NCI-H1694 (cell line): ENCODE results near the gene INO80.
A peak's percentile ranks its signal among the peaks of the same experiment; 100 is the strongest.

Experiments
- DNase-seq: peaks from one replicate; lab custom pipeline; 2025; lab: John Stamatoyannopoulos, UW

INO80 gene

DNA sequence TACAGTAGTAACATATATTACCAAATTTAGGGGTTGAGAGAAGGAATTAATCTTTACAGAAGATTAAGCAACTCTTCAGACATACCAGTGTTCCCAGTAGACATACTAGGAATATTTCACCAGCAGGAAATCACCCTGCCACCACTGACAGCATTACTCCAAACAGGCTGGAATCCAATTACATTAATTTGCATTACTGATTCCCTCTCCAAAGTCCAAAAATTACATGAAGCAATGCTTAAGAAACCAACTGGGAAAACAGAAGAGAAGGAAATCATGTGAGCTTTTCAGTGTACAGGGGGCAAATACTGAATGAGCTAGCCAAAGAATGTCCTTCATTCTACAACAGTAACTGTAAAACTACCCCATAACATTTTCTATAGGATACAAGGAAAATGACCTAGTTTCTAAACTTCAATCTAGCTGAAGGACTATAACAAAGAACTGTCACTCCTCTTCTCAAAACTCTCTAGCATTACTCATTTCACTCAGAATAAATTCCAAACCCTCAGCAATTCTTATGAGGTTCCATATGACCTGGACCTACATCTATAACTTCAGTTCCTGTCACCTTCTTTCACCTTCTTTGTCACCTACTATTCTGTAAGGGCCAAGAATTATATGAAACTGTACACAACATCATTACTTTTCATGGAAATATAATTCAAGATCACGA lies 72.7 kb downstream of the INO80 start:
- no peak for DNase-seq

DNA sequence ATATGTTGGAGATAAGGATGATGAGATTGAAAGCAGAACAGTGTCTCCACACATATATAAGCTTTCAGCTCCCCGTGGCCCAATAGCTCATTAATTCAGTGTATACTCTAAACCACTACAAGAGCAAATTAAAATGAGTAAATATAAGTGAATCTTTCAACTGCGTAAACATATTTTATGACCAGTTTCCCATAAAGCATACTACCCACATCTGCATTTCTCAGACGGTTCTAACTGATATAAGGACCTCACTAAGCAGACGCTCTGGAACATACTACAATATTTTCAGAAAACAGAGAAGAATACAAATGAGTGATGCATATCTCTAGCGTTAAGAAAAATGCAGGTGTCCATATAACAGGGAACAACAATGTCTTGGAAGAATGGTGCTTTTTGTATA lies 73.2 kb downstream of the INO80 start:
- DNase-seq: no peak

GRCh38 chr15:41039121-41039520 lies 77.0 kb downstream of the INO80 start:
- DNase-seq: no peak

DNA sequence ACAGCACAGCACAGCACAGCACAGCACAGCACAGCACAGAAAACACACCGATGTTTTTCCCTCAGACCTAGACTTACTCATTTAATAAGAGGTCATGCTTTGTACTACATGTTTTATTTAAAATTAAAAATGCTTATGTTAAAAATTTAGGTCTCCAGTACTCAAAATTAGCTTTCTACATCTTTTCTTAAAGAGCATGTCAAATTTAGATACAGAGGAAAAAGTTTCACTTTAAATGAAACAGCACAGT lies 84.1 kb downstream of the INO80 start:
- no peak for DNase-seq

- no peak for DNase-seq
Measured at GRCh38 chr15:41031232-41032078, 84.6 kb downstream of the INO80 start.

DNA sequence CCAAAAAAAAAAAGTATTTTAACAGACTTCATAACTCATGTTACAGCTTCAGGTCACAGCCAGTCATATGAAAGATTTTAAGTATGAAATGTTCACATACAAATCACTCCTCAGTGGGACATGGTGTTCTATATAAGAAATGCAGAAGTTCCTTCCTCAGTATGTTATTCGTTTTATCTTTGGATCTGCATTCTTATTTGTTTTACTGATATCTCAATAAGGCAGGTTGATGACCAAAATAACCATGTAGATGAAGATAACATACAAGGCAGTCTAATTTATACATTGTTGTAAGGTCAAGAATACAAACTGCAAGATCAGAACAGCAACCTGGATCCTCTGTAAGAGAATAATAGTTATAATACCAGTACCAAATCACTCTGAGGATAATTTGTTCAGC lies 87.2 kb downstream of the INO80 start:
- no peak for DNase-seq

- DNase-seq: no peak
Measured at GRCh38 chr15:41025393-41025792, 90.7 kb downstream of the INO80 start.

- DNase-seq: no peak
Measured at GRCh38 chr15:41024885-41025284, 91.2 kb downstream of the INO80 start.

- no peak for DNase-seq
Measured at GRCh38 chr15:41024131-41024530, 91.9 kb downstream of the INO80 start.

DNA sequence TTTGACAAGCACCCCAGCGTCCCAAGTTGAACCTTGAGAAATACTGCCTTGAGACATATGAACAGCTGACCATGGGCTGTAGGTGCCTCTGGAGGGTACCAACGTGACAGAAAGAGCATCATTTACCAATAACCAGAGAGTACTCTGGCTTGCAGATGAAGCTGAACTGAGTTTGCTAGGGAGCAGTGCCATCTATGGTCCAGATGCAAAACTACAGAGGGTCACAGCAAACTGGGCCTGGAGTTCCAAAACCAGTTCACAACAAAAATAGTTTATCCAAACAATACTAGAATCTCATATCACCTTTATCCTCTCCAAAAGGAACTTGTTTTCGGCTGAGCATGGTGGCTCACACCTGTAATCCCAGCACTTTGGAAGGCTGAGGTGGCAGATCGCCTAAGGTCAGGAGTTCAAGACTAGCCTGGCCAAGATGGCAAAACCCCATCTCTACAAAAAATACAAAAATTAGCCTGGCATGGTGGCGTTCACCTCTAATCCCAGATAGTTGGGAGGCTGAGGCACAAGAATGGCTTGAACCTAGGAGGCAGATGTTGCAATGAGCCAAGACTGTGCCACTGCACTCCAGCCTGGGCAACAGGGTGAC lies 93.5 kb downstream of the INO80 start:
- DNase-seq: peak; percentile 42

GRCh38 chr15:41020829-41021228 lies 95.3 kb downstream of the INO80 start:
- no peak for DNase-seq

GRCh38 chr15:41020311-41020710 lies 95.8 kb downstream of the INO80 start:
- DNase-seq: no peak

DNA sequence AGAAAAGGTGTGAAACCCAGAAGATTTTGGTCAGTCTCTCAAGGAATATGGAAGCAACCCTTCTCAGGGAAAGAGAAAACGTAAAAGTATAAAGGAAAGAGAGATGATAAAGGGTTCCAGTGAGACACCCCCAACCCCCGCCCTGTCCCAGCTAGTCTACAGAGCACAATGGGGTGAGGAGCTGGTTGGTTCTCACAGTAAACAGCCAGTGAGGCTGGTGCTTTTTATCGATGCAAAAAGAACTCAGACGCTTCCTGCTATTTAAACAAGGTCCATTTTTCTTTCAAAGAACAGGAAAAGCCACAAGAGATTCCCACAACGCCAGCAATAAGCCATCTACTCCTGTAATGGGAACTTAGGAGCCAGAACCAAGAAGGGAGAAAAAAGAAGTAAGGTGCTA lies 96.9 kb downstream of the INO80 start:
- DNase-seq: no peak

- DNase-seq: no peak
Measured at GRCh38 chr15:41018534-41018933, 97.5 kb downstream of the INO80 start.

DNA sequence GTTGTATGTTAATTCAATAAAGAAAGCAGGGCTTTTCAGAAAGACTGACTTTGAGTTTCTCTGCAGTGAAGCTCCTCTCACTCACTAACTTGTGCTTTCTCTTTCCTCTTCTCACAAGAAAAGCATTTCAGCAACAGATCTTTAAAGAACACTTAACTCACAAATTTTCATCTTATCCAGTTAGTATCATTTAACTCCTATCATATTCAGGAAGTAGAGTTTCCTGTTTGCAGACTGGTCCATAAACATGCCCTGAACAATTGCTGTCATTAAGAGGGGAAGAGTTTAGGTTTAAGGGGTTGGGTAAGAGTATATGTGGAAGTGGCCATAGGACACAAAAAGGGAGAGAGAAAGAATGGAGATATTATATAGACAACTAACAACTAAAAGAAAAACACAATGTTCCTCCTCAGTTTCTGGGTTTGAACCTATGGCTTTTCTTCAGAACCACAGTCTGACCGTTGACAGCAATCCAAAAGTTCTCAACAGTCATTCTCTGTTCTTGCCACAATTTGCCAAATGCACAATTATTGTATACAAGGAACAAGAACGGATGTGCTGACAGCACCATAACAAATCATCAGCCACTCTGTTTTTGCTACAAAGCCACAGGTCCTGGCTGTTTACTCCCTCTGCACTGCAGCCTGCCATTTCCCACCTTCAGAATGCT lies 98.9 kb downstream of the INO80 start:
- DNase-seq: no peak

- no peak for DNase-seq
Measured at GRCh38 chr15:41013691-41014414, 102.2 kb downstream of the INO80 start.

- DNase-seq: no peak
Measured at GRCh38 chr15:41011055-41011815, 104.8 kb downstream of the INO80 start.

DNA sequence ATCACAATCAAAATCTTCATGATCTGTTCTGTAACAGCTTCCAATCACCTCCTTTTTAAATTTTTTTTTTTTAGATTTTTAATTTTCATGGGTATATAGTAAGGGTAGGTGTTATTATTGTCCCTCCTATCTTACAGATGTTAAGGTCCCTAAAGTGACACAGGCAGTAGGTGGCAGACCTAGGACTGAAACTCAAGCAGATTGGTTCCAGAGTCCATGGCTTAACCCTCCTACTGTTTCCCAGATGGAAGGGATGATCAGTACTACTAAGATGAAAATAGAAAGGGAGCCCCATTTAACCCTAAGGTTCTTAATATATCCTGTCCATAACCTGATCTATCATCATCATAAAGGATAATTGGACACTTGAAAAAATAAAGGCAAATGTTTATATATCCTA lies 105.7 kb downstream of the INO80 start:
- no peak for DNase-seq

DNA sequence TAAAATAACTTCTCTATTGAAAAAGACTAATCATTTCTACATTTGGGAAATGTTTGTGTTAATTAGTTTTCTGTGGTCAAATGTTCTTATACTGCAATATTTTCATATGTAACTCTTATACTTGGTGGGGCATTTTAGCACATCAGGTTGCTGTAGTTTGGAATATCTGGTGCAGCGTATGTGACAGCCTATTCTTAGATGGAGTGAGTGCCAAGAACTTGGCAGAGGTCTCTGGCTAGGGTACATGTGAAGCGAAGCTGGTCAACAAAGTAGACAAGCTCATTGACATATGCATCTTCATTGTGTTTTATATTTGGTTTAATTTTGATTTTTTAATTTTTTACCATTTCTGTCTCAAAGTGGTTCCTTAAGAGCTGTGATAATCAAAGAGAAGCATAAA lies 109.6 kb downstream of the INO80 start:
- no peak for DNase-seq

GRCh38 chr15:41004490-41004889 lies 111.6 kb downstream of the INO80 start:
- DNase-seq: no peak

- no peak for DNase-seq
Measured at GRCh38 chr15:41001524-41002214, 114.4 kb downstream of the INO80 start.
